Progenitor cell of endocrine pancreas (in vitro differentiated cells): ENCODE results near the gene GRIK2. TPM values are rescaled to one million over a fixed set of nuclear protein-coding genes. Genes with fewer than 3 reads are reported as not detected.
"Not testable (repeated sequence)": the region's sequence is repeated elsewhere in the genome, so short reads cannot be mapped to it uniquely, and the experiment has no call there.

Source experiments
- DNase-seq: peaks from one replicate; pipeline ENCODE4 v3.0.0; 2021; ENCODE audit warnings: low spot score; ENCODE audit not compliant: unreplicated experiment
- H3K27ac Mint-ChIP-seq: 2 replicates; pipeline ENCODE4 v1.8.0; 2021; ENCODE audit warnings: mild to moderate bottlenecking, moderate library complexity, mixed read lengths
- H3K27me3 Mint-ChIP-seq: 2 replicates; pipeline ENCODE4 v1.8.0; 2021; ENCODE audit warnings: mixed read lengths
- H3K36me3 Mint-ChIP-seq: 2 replicates; pipeline ENCODE4 v1.8.0; 2022; ENCODE audit warnings: mixed read lengths; ENCODE audit not compliant: insufficient read depth
- H3K4me1 Mint-ChIP-seq: 2 replicates; pipeline ENCODE4 v1.8.0; 2021; ENCODE audit warnings: low read depth, mixed read lengths
- H3K4me3 Mint-ChIP-seq: 2 replicates; pipeline ENCODE4 v1.8.0; 2021; ENCODE audit warnings: low read depth, mild to moderate bottlenecking, moderate library complexity, mixed read lengths
- H3K9me3 Mint-ChIP-seq: 2 replicates; pipeline ENCODE4 v1.8.0; 2021; ENCODE audit warnings: low read depth, mixed read lengths
- CTCF ChIP-seq: fragments of 200-600 bp; sonication (generic); IDR thresholded peaks from one replicate; pipeline ENCODE4 v1.5.0; 2021; ENCODE audit warnings: antibody characterized with exemption, mild to moderate bottlenecking; ENCODE audit not compliant: unreplicated experiment
- total RNA-seq: library from RNA; stranded (reverse); gene quantifications from 2 replicates; pipeline ENCODE4 v1.2.1, GENCODE V29; 2021

The GRIK2 gene
- total RNA-seq, 1 donor from 2014 or later = 6.3 TPM

- no peak for TF ChIP-seq CTCF
- Mint-ChIP-seq H3K4me3 (no peak overlapping the region), H3K27ac (no peak overlapping the region), H3K9me3 (no peaks in the 10 kb centered on the region), H3K36me3 (no peaks in the 10 kb centered on the region), H3K27me3 (no peaks in the 10 kb centered on the region), H3K4me1 (no peaks in the 10 kb centered on the region)
- no peak for DNase-seq
These were observed 672.8 kb downstream of the GRIK2 start for GRCh38 chr6:102066301-102066700.

GRCh38 chr6:102068349-102068929 lies 674.9 kb downstream of the GRIK2 start:
- Mint-ChIP-seq H3K27me3 (no peaks in the 10 kb centered on the region), H3K4me1 (no peaks in the 10 kb centered on the region), H3K9me3 (no peaks in the 10 kb centered on the region), H3K36me3 (no peaks in the 10 kb centered on the region), H3K4me3 (no peak overlapping the region), H3K27ac (no peak overlapping the region)
- DNase-seq = no peak
- TF ChIP-seq CTCF = no peak

- no peak for DNase-seq
- H3K4me1 Mint-ChIP-seq = no peaks in the 10 kb centered on the region
- H3K27me3 Mint-ChIP-seq = no peaks in the 10 kb centered on the region
- H3K27ac Mint-ChIP-seq = no peak overlapping the region
- H3K4me3 Mint-ChIP-seq = no peak overlapping the region
- H3K36me3 Mint-ChIP-seq = no peaks in the 10 kb centered on the region
- no peak for TF ChIP-seq CTCF
- H3K9me3 Mint-ChIP-seq = peaks cover 14% of the 10 kb centered on the region
These were observed 682.0 kb downstream of the GRIK2 start for GRCh38 chr6:102075539-102075938.

- no peak overlapping the region for H3K4me3 Mint-ChIP-seq
- no peaks in the 10 kb centered on the region for H3K36me3 Mint-ChIP-seq
- TF ChIP-seq CTCF = no peak
- peaks cover 3% of the 10 kb centered on the region for H3K9me3 Mint-ChIP-seq
- H3K4me1 Mint-ChIP-seq = peaks cover 3% of the 10 kb centered on the region
- H3K27ac Mint-ChIP-seq = no peak overlapping the region
- no peak for DNase-seq
- no peaks in the 10 kb centered on the region for H3K27me3 Mint-ChIP-seq
These were observed 691.7 kb downstream of the GRIK2 start for GRCh38 chr6:102085257-102085656.

GRCh38 chr6:102088160-102088559 lies 694.7 kb downstream of the GRIK2 start:
- H3K27me3 Mint-ChIP-seq, H3K36me3 Mint-ChIP-seq, H3K9me3 Mint-ChIP-seq, H3K27ac Mint-ChIP-seq, DNase-seq, H3K4me1 Mint-ChIP-seq, H3K4me3 Mint-ChIP-seq: not testable (repeated sequence)

GRCh38 chr6:102114402-102114801 lies 720.9 kb downstream of the GRIK2 start:
- Mint-ChIP-seq H3K27ac (no peak overlapping the region), H3K9me3 (peaks cover 24% of the 10 kb centered on the region), H3K36me3 (no peaks in the 10 kb centered on the region), H3K4me3 (no peak overlapping the region), H3K27me3 (no peaks in the 10 kb centered on the region), H3K4me1 (no peaks in the 10 kb centered on the region)
- DNase-seq = no peak
- no peak for TF ChIP-seq CTCF
